SW480 (cell line): ENCODE data around the gene PNLDC1.
A peak's percentile ranks its signal among the peaks of the same experiment; 100 is the strongest.

ENCODE experiments used
- DNase-seq: peaks from one replicate; pipeline ENCODE4 v3.0.0-alpha.2; 2016; ENCODE audit warnings: low spot score

The PNLDC1 gene, protein sequence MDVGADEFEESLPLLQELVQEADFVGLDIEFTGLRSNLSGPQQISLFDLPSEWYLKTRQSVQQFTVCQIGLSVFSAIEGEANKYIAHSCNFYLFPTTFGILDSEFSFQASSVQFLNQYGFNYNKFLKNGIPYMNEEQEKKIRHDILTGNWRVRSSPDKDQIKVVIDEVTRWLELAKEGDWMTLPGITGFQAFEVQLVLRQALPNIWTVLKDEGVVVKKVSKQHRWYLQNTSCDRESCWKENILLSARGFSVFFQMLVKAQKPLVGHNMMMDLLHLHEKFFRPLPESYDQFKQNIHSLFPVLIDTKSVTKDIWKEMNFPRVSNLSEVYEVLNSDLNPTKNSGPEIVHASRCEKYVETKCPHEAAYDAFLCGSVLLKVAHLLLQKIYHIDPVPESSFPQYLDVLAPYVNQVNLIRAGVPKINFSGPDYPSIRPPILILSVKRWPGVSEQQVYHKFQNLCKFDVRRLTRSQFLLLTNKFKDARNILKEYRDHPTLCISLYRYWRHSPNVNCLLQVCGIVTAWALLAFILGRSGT

DNA sequence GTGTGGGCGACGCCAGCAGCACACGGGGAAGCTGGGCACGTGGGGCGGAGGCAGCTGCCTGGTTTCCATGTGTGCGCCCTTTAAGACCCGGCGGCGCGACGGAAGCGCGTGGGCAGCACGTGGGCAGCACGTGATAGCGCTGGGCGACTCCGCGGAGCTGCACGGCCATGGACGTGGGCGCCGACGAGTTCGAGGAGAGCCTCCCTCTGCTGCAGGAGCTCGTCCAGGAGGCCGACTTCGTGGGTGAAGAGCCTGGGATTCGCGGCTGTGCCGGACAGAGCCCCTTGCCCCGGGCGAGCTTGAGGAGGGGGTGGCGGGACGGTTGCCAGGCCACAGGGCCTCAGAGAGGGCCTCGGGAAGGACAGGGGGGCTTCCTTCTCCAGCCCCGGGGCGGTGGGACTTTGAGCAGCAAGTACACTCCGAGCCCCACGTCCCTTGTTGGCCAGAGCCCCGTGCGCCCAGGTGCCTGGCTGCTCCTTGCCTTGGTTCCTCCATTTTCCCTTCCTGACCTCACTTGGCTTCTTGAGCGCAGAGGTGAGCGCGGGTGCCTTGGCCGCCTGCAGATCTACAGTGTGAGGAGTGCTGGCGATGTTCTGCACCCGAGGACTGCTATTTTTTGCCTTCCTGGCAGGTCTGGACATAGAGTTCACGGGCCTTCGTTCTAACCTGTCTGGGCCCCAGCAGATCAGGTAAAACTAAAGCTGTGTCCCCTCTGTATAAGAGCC lies at the start of gene PNLDC1:
PNLDC1 (plus strand) TSS at position 136 of the 725 bp plus-strand sequence; CDS start at position 168, 32 bp downstream.
- no peak for DNase-seq

DNA sequence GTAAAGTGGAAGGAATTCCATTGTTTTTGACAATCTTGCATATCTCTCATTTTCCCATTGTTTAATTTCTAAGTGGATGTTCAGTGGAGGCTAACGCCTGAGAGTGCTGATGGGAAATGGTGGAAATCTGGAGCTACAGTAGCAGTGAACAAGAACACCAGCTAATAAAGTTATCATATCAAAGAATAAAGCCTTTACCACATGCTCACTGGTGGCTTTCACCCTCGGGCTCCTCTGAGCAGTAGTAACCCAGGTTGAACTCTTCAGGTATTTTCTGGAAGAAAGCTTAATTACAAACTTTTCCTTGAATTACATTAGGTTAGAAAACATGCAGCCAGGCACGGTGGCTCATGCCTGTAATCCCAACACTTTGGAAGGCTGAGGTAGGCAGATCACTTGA lies 48.6 kb upstream of the PNLDC1 start:
- no peak for DNase-seq

DNA sequence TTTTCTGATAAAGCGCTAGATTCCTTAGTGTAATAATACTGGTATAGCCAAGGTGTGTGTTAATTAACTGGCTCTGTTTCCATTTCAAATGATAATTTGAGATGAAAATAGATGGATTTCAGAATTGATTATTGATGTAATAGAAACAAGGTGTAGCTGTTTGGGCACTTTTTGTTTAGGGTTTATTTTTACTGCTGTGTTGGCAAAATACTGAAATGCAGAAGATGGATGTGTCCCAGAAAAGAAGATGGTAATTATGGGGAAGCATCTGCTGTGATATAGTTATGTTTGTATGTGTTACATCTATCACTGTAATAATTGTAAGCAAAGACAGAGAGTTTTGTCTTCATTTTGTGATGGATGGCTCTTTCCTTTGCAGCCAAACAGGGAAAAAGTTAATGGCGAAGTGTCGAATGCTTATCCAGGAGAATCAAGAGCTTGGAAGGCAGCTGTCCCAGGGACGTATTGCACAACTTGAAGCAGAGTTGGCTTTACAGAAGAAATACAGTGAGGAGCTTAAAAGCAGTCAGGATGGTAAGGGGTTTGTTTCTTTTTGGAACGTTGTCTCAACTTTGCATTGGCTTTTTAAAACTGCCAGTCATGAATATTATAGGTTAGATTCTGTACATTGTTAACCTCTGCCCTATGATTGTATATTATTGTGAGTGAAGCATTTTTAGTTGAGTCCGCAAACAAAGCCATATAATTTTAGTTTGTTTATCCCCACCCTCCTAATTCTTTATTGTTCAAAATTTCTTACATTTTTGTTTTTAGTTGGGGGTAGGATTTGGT lies 46.8 kb upstream of the PNLDC1 start:
- no peak for DNase-seq

GRCh38 chr6:159754401-159754800 lies 45.7 kb upstream of the PNLDC1 start:
- DNase-seq = no peak

GRCh38 chr6:159754959-159755914 lies 44.8 kb upstream of the PNLDC1 start:
- DNase-seq = no peak

- no peak for DNase-seq
Observed at GRCh38 chr6:159756508-159756907, 43.6 kb upstream of the PNLDC1 start.

GRCh38 chr6:159758031-159759001 lies 41.8 kb upstream of the PNLDC1 start:
- peak; percentile 42 for DNase-seq

DNA sequence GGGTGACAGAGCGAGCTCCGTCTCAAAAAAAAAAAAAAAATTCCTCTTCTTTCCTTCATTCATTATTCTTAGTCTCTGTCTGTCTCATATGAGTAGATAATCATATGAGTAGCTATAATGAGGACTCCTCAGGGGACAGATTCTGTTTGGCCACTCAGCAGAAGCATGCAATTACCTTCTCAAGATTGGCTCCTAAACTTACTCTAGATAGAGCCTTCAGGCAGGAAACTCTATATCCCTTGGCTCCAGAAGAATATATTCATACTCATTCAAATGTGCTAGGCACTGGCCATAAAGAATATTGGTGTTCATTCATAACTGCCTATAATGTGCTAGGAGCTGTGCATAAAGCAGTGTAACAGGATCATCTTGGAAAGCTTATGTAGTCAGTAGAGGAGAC lies 40.4 kb upstream of the PNLDC1 start:
- DNase-seq = no peak

DNA sequence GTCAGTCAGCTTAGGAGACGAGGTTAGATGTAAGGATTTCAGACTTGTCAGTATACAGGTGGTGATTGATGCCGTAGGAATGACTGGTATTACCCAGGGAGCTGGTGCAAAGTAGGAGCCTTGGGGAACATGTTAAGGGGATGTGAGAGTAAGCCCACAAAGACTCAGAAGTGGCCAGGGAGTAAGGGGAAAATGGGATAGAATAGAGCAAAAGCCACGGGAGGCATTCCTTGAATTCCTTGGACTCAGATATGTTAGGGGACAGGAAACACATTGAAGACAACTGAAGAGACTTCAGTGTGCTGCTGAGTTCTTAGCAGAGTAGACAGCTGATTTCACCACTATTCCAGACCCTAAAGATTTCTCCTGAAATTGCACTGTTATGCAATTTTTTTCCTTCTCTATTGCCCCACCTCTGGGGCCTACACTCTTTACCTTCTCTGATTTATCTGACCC lies 39.4 kb upstream of the PNLDC1 start:
- peak; percentile 61 for DNase-seq

DNA sequence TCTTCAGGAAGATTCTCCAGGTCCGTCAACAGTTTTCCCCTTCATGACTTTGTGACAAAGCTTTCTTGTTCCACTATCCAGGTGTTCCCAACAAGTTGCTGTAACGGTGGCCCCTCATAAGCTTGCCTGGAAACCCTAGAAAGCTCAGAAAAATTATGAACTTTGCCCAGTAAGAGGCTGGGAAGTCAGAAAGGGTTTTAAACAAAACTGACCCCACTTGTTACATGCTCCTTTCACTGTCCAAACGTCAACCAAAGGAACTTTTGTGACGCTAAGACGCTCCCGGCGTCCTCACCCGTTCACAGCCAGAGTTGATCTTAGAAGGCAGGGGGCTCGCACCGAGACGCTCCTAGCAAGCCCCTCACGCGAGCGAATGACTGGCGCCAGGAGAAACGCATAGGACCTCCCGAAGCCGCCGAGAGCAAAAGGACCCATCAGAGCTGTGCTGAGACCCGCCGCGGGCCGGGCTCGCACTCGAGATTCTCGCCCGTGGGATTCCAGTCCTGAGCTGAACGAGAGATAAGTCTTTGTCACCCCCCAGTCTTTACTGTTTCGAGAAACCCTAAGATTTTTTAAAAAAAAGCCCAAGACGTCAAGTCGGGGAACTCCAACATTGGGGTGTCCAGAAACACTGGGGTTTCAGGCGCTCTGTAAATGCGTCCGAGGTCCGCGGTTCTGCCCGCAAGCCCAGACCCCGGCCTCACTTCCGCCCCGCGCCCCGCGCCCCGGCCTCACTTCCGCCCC lies 38.8 kb upstream of the PNLDC1 start:
- no peak for DNase-seq

- DNase-seq = peak; percentile 94
Observed at GRCh38 chr6:159761873-159762680, 38.0 kb upstream of the PNLDC1 start, which contains the start of gene ACAT2. TSS of gene ACAT2 (plus strand) at chr6:159762045. CDS start at chr6:159762088, 43 bp downstream.

DNA sequence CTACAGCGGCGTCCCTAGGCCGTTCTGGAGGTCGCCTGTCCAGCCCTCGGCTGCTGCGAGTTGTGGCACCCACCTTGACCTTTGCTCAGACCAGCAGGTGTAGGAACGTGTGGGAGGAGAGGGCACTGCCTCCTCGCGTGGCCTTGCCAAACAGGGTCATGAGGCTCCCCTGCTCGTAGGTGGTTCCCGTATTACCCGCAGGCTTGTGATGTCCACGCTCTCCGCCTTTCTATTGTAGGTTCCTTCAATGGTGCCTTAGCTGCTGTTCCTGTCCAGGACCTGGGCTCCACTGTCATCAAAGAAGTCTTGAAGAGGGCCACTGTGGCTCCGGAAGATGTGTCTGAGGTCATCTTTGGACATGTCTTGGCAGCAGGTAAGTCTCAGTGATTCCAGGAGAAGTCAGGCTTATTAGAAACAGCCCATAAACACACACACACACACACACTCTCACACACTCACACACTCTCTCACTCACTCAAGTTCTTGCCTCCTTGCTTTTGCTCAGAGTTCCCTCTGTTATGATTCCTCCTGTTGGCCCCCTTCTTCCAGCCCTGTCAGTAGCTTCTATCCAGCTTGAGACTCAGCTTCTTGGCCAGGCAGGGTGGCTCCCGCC lies 37.3 kb upstream of the PNLDC1 start:
- DNase-seq = no peak

DNA sequence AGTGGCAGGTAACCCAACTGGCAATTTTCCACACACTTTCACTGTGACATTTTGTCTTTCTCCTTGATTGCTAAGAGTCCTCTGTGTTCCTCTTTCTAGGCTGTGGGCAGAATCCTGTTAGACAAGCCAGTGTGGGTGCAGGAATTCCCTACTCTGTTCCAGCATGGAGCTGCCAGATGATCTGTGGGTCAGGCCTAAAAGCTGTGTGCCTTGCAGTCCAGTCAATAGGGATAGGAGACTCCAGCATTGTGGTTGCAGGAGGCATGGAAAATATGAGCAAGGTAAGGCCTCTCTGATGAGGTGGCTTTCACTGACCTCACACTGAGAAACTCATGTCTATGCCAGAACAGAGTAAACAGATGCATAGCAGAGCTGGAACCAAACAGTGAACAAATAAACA lies 33.2 kb upstream of the PNLDC1 start:
- no peak for DNase-seq

DNA sequence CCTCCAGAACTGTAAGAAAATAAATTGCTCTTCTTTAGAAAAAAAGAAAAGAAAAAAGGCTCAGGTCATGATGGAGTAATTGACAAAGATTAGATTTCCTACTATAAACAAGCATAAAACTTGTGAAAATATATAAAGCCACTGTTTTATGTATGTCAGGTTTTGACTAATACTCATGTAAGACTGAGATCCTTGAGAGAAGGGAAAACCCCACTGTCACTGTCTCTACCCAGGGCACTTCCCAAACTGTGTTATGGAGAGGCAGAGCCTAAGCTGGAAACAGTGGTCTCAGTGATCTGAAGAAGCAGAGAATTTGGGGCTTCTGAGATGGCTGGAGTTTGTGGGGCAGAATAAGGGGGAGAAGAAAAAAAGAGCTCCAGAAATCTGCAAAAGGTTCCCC lies 30.6 kb upstream of the PNLDC1 start:
- DNase-seq = no peak

DNA sequence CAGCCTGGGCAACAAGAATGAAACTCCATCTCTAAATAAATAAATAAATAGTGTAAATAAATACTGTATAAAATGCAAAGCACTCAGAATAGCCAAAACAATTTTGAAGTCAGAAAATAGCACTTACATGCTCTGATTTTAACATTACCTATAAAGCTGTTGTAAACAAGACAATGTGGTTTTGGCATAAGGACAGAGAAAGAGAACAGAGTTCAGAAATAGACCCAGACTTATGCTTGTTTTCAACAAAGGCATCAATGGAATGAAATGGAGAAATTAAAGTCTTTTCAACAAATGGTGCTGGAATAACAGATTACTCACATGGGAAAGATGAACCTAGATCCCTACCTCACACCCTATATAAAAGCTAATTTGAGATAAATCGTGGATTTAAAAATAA lies 27.9 kb upstream of the PNLDC1 start:
- DNase-seq = no peak

- no peak for DNase-seq
Observed at GRCh38 chr6:159777240-159777904, 22.7 kb upstream of the PNLDC1 start.

- no peak for DNase-seq
Observed at GRCh38 chr6:159778131-159778530, 21.9 kb upstream of the PNLDC1 start.
